ENCODE results near the gene XPC.
"Not testable (repeated sequence)": the region's sequence is repeated elsewhere in the genome, so short reads cannot be mapped to it uniquely, and the experiment has no call there.

XPC gene

GRCh38 chr3:14131134-14131533 lies 47.3 kb downstream of the XPC start:
- DNase-seq = no peak

- DNase-seq = no peak
Measured at GRCh38 chr3:14130707-14131106, 47.7 kb downstream of the XPC start.

- DNase-seq = no peak
Measured at GRCh38 chr3:14130230-14130629, 48.2 kb downstream of the XPC start.

- no peak for DNase-seq
Measured at GRCh38 chr3:14129296-14129695, 49.1 kb downstream of the XPC start.

- DNase-seq = no peak
Measured at GRCh38 chr3:14128724-14129123, 49.7 kb downstream of the XPC start.

GRCh38 chr3:14127516-14128161 lies 50.8 kb downstream of the XPC start:
- DNase-seq = no peak

GRCh38 chr3:14126887-14127505 lies 51.4 kb downstream of the XPC start:
- no peak for DNase-seq

GRCh38 chr3:14126017-14126886 lies 52.1 kb downstream of the XPC start:
- no peak for DNase-seq

GRCh38 chr3:14125193-14126016 lies 53.0 kb downstream of the XPC start:
- peak; percentile 67 to 75 for DNase-seq

- peak; percentile 98 for DNase-seq
Measured at GRCh38 chr3:14124615-14125192, 53.7 kb downstream of the XPC start, which contains the start of the genes CHCHD4 and TMEM43. CHCHD4 (minus strand) TSS chr3:14124870; CDS start chr3:14124676, 194 bp downstream. TMEM43 (plus strand) TSS chr3:14125052; CDS start chr3:14125194, 142 bp downstream.

GRCh38 chr3:14124223-14124614 lies 54.2 kb downstream of the XPC start:
- DNase-seq = peak; percentile 74 to 79

- DNase-seq = no peak
Measured at GRCh38 chr3:14123308-14124222, 54.8 kb downstream of the XPC start.

GRCh38 chr3:14122301-14122700 lies 56.1 kb downstream of the XPC start:
- no peak for DNase-seq

- DNase-seq = no peak
Measured at GRCh38 chr3:14121859-14122258, 56.5 kb downstream of the XPC start.

GRCh38 chr3:14120921-14121448 lies 57.4 kb downstream of the XPC start:
- DNase-seq = not testable (repeated sequence)

- DNase-seq = no peak
Measured at GRCh38 chr3:14120111-14120920, 58.1 kb downstream of the XPC start.

GRCh38 chr3:14119651-14120050 lies 58.8 kb downstream of the XPC start:
- no peak for DNase-seq

GRCh38 chr3:14118400-14119381 lies 59.7 kb downstream of the XPC start:
- DNase-seq = no peak

Data from Kasumi-1 (cell line).